GM23338 (cell line): ENCODE data around the gene ZNF212. TPM values are rescaled to one million over a fixed set of nuclear protein-coding genes. Genes with fewer than 3 reads are reported as not detected.

Experiments used
- ATAC-seq: fragments of 200-7000 bp; cut with Tn5 transposase; 3 replicates; pipeline ENCODE4 v1.9.1; 2020
- DNase-seq: peaks from one replicate; pipeline ENCODE4 v3.0.0-alpha.2; 2015; ENCODE audit warnings: low spot score
- H2AFZ ChIP-seq: fragments of 200-600 bp; sonication (generic); 2 replicates; pipeline ENCODE4 v1.8.0; 2016; ENCODE audit warnings: antibody characterized with exemption, mild to moderate bottlenecking, moderate library complexity
- H3F3A ChIP-seq: fragments of 200-600 bp; sonication (generic); replicated peaks from 2 replicates; pipeline ENCODE4 v1.8.0; 2017; ENCODE audit warnings: antibody characterized with exemption, mixed run types, low read depth
- H3K27ac ChIP-seq: fragments of 200-600 bp; sonication (generic); 2 replicates; pipeline ENCODE4 v1.6.1; 2016; ENCODE audit warnings: low read depth
- H3K27me3 ChIP-seq: fragments of 200-600 bp; sonication (generic); 2 replicates; pipeline ENCODE4 v1.8.0; 2016; ENCODE audit warnings: mild to moderate bottlenecking, mixed run types, moderate library complexity; ENCODE audit not compliant: insufficient read depth
- H3K36me3 ChIP-seq: fragments of 200-600 bp; sonication (generic); 2 replicates; pipeline ENCODE4 v1.8.0; 2016; ENCODE audit warnings: mild to moderate bottlenecking; ENCODE audit not compliant: insufficient read depth
- H3K4me1 ChIP-seq: fragments of 200-600 bp; sonication (generic); 2 replicates; pipeline ENCODE4 v1.8.0; 2016; ENCODE audit warnings: mild to moderate bottlenecking, moderate library complexity; ENCODE audit not compliant: insufficient read depth
- H3K4me2 ChIP-seq: fragments of 200-600 bp; sonication (generic); 2 replicates; pipeline ENCODE4 v1.7.1; 2017; ENCODE audit warnings: mixed run types
- H3K4me3 ChIP-seq: fragments of 200-600 bp; sonication (generic); 2 replicates; pipeline ENCODE4 v1.6.1; 2016; ENCODE audit warnings: mixed run types
- H3K79me2 ChIP-seq: fragments of 200-600 bp; sonication (generic); replicated peaks from 2 replicates; pipeline ENCODE4 v1.8.0; 2017; ENCODE audit warnings: mild to moderate bottlenecking; ENCODE audit not compliant: insufficient read depth
- H3K9me2 ChIP-seq: fragments of 200-600 bp; sonication (generic); 2 replicates; pipeline ENCODE4 v1.8.0; 2017; ENCODE audit not compliant: insufficient read depth
- H4K20me1 ChIP-seq: fragments of 200-600 bp; sonication (generic); replicated peaks from 2 replicates; pipeline ENCODE4 v1.8.0; 2017; ENCODE audit warnings: mild to moderate bottlenecking; ENCODE audit not compliant: insufficient read depth
- H3K27ac Mint-ChIP-seq: 2 replicates; pipeline ENCODE4 v1.8.0; 2020; ENCODE audit warnings: inconsistent platforms, mild to moderate bottlenecking, moderate library complexity, mixed read lengths
- H3K27me3 Mint-ChIP-seq: 3 replicates; pipeline ENCODE4 v1.8.0; 2022; ENCODE audit warnings: low read depth, mild to moderate bottlenecking, moderate library complexity, mixed read lengths, inconsistent platforms; ENCODE audit not compliant: insufficient read depth, poor library complexity
- H3K36me3 Mint-ChIP-seq: 3 replicates; pipeline ENCODE4 v1.8.0; 2021; ENCODE audit warnings: low read depth, mild to moderate bottlenecking, inconsistent platforms, moderate library complexity, mixed read lengths
- H3K4me1 Mint-ChIP-seq: 3 replicates; pipeline ENCODE4 v1.8.0; 2020; ENCODE audit warnings: mild to moderate bottlenecking, inconsistent platforms, mixed read lengths
- H3K4me3 Mint-ChIP-seq: 3 replicates; pipeline ENCODE4 v1.8.0; 2021; ENCODE audit warnings: moderate library complexity, mild to moderate bottlenecking, inconsistent platforms, mixed read lengths
- H3K9me3 Mint-ChIP-seq: 3 replicates; pipeline ENCODE4 v1.8.0; 2020; ENCODE audit warnings: moderate library complexity, mild to moderate bottlenecking, inconsistent platforms, mixed read lengths
- CREB1 ChIP-seq: fragments of 250-450 bp; sonication (Bioruptor Pico); IDR thresholded peaks from 2 replicates; pipeline ENCODE4 v1.5.0; 2020; ENCODE audit warnings: low read depth, mild to moderate bottlenecking, moderate library complexity
- CTCF ChIP-seq, 2 experiments: fragments of 200-600 bp in 1 of 2; sonication (generic) in 1 of 2; conservative IDR thresholded peaks; 2 replicates each; pipeline versions ENCODE4 v1.5.1 to v1.6.1; 2016 to 2017; ENCODE audit warnings: antibody characterized with exemption in 2 of 2, low read depth in 2 of 2, mild to moderate bottlenecking in 2 of 2, moderate library complexity in 1 of 2
- EZH2 ChIP-seq: fragments of 200-600 bp; sonication (generic); IDR thresholded peaks from one replicate; pipeline ENCODE4 v1.8.0; 2017; ENCODE audit warnings: antibody characterized with exemption, mild to moderate bottlenecking, low read depth; ENCODE audit not compliant: unreplicated experiment
- EZH2phosphoT487 ChIP-seq: fragments of 200-600 bp; sonication (generic); IDR thresholded peaks from one replicate; pipeline ENCODE4 v1.8.1; 2018; ENCODE audit warnings: antibody characterized with exemption; ENCODE audit not compliant: unreplicated experiment
- JUNB ChIP-seq: IDR thresholded peaks from one replicate; pipeline ENCODE4 v1.6.1; 2016; ENCODE audit warnings: antibody characterized with exemption; ENCODE audit not compliant: unreplicated experiment
- NANOG ChIP-seq: IDR thresholded peaks from 2 replicates; pipeline ENCODE4 v1.6.1; 2016; ENCODE audit warnings: antibody characterized with exemption, borderline replicate concordance
- POLR2AphosphoS5 ChIP-seq: IDR thresholded peaks from 2 replicates; pipeline ENCODE4 v1.6.1; 2016; ENCODE audit warnings: antibody characterized with exemption, low read depth
- ZNF114 ChIP-seq: fragments of 250-450 bp; sonication (Bioruptor Pico); IDR thresholded peaks from 2 replicates; pipeline ENCODE4 v1.5.0; 2020; ENCODE audit warnings: mild to moderate bottlenecking, moderate library complexity
- ZNF462 ChIP-seq: fragments of 250-450 bp; sonication (Bioruptor Pico); IDR thresholded peaks from 2 replicates; pipeline ENCODE4 v1.5.0; 2020; ENCODE audit warnings: mild to moderate bottlenecking, moderate library complexity
- polyA plus RNA-seq: library from polyadenylated mRNA; unstranded; fragments of >200 nt; fragmentation: Nextera tagmentation; extraction: Ambion mirVana; gene quantifications from 2 replicates; pipeline ENCODE4 v1.2.1, GENCODE V29; 2016
- total RNA-seq: library from RNA; depleted of rRNA; stranded (reverse); fragments of >200 nt; shearing (Covaris generic); gene quantifications from 2 replicates; pipeline ENCODE4 v1.2.3, GENCODE V29; 2014
- TF ChIP-seq, protein P1 (sequence below): IDR thresholded peaks from 2 replicates; pipeline ENCODE4 v1.6.1; 2016; ENCODE audit warnings: antibody characterized with exemption

The ZNF212 gene
- total and polyA plus RNA-seq, 2 experiments from 2014 or later, result 10.8 to 18.9 TPM

DNA sequence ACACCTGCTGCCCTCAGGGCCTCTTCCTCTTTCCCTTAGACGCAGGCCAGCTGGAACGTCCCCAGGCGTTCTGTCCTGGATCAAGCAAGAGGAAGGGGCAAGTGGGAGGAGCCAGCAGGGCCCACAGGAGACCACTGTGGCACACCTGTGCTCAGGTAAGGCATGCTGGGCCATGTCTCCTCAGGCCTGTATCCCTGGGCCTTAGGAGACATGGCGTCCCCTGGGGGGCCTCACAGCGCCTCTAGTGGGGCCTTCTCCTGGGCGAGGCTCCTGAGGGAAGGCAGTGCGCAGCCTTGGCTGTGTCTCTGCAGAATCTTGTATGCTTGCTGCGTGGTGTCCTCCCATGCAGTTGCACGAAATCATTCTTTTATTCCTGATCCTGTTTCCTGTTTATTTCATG is 53.9 kb downstream of the ZNF212 start:
- Mint-ChIP-seq H3K9me3 (peaks cover 5% of the 10 kb centered on the region; the same call in 2 of the 3 replicates), H3K27ac (no peak overlapping the region), H3K27me3 (peaks cover 12% of the 10 kb centered on the region), H3K4me1 (peaks cover 4% of the 10 kb centered on the region; the same call in 1 of the 3 replicates), H3K36me3 (peaks cover 2% of the 10 kb centered on the region; the same call in 2 of the 3 replicates), H3K4me3 (no peak overlapping the region; the same call in 2 of the 3 replicates)
- Histone ChIP-seq H3K4me1 (no peaks in the 10 kb centered on the region), H3K79me2 (no peaks in the 10 kb centered on the region), H3K27me3 (no peaks in the 10 kb centered on the region), H3K4me2 (no peak overlapping the region), H2AFZ (no peak overlapping the region), H3K27ac (no peak overlapping the region), H4K20me1 (no peaks in the 10 kb centered on the region), H3K9me2 (no peaks in the 10 kb centered on the region), H3F3A (no peaks in the 10 kb centered on the region), H3K4me3 (no peak overlapping the region), H3K36me3 (no peaks in the 10 kb centered on the region)
- TF ChIP-seq CTCF (conservative IDR thresholded peaks at IDR 0.05; ENCODE audit: low read depth in 2 of 2), result peak in 1 of 2 experiments; percentile 36; a peak in 1 of 4 replicates
- TF ChIP-seq ZNF114 (CRISPR knock-in tag), result no peak
- no peak for DNase-seq
- peak; percentile 19; the same call in 1 of the 3 replicates for ATAC-seq

GRCh38 chr7:149293946-149294633 is 54.6 kb downstream of the ZNF212 start:
- Histone ChIP-seq H2AFZ (no peak overlapping the region), H3K9me2 (no peaks in the 10 kb centered on the region), H3K27ac (no peak overlapping the region), H3K4me3 (no peak overlapping the region), H3K27me3 (no peaks in the 10 kb centered on the region), H3K79me2 (no peaks in the 10 kb centered on the region), H4K20me1 (no peaks in the 10 kb centered on the region), H3K4me1 (no peaks in the 10 kb centered on the region), H3K36me3 (no peaks in the 10 kb centered on the region), H3K4me2 (no peak overlapping the region), H3F3A (no peaks in the 10 kb centered on the region)
- Mint-ChIP-seq H3K27ac (no peak overlapping the region), H3K4me1 (peaks cover 4% of the 10 kb centered on the region; the same call in 1 of the 3 replicates), H3K9me3 (peaks cover 12% of the 10 kb centered on the region), H3K36me3 (peaks cover 7% of the 10 kb centered on the region; the same call in 2 of the 3 replicates), H3K27me3 (peaks cover 12% of the 10 kb centered on the region), H3K4me3 (no peak overlapping the region; the same call in 2 of the 3 replicates)
- ATAC-seq (no peak), DNase-seq (no peak)
- no peak for TF ChIP-seq CREB1 (CRISPR knock-in tag)
- no peak for TF ChIP-seq JUNB
- TF ChIP-seq, protein P1, sequence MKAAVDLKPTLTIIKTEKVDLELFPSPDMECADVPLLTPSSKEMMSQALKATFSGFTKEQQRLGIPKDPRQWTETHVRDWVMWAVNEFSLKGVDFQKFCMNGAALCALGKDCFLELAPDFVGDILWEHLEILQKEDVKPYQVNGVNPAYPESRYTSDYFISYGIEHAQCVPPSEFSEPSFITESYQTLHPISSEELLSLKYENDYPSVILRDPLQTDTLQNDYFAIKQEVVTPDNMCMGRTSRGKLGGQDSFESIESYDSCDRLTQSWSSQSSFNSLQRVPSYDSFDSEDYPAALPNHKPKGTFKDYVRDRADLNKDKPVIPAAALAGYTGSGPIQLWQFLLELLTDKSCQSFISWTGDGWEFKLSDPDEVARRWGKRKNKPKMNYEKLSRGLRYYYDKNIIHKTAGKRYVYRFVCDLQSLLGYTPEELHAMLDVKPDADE, result no peak
- TF ChIP-seq NANOG, result no peak
- TF ChIP-seq EZH2, result no peak
- TF ChIP-seq ZNF114 (CRISPR knock-in tag), result no peak
- no peak for TF ChIP-seq POLR2AphosphoS5
- TF ChIP-seq EZH2phosphoT487, result no peak
- TF ChIP-seq ZNF462, result no peak
